ENCODE results near the gene KIF7. TPM values are rescaled to one million over a fixed set of nuclear protein-coding genes. Genes with fewer than 3 reads are reported as not detected.

KIF7 gene
- total and polyA plus RNA-seq, 2 donors (not counting 3 experiments of a cell fraction or from before 2014, with no cell fraction given), result 4.2 to 11.3 TPM

DNA sequence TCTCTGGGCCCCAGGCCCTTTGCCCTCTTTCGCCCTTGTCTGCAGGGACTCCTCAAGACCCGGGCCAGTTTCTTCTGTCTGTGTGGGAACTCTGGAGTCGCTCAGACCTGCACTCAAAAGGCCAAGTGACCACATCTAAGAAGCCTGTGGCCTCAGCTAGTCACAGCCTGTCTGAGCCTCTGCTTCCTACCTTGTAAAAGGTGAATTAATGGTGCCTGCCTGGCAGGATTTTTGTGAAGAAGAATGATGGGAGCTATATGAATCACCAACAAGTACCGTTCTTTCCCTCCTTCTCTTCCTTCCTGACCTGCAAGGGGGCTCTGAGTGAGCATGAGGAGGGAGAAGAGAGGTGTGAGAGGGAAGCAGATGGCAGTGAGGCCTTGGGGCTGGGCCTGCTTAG lies 16.4 kb upstream of the KIF7 start:
- H3K36me3 ChIP-seq (ENCODE audit: control insufficient read depth in 2 of 2, extremely low read depth in 1 of 2, insufficient read depth in 2 of 2, low read length in 2 of 2), result no peaks in the 10 kb centered on the region
- no peak overlapping the region for H3K9ac ChIP-seq (replicated peaks; ENCODE audit: extremely low read depth, insufficient read depth, low read length)
- no peak overlapping the region for H3K27ac ChIP-seq (ENCODE audit: insufficient read depth, low read depth, low read length)
- no peaks in the 10 kb centered on the region for H4K20me1 ChIP-seq (replicated peaks; ENCODE audit: control insufficient read depth, extremely low read depth, insufficient read depth, low read length)
- H3K27me3 ChIP-seq (ENCODE audit: control insufficient read depth in 2 of 2, insufficient read depth in 2 of 2, low read length in 2 of 2), result no peaks in the 10 kb centered on the region
- H3K9me1 ChIP-seq (replicated peaks; ENCODE audit: control insufficient read depth, extremely low read depth, insufficient read depth, low read length), result no peaks in the 10 kb centered on the region
- no peaks in the 10 kb centered on the region for H3K9me3 ChIP-seq (replicated peaks; ENCODE audit: control insufficient read depth, insufficient read depth, low read length)
- CTCF ChIA-PET, result interaction anchor here (1.0 to 3.6 kb wide), 6 partner anchors 9 to 69 kb away, joined by 4 to 21 read pairs (median 6); no protein-coding TSS in a partner anchor
- H3K4me2 ChIP-seq (ENCODE audit: insufficient read depth, low read length), result no peak overlapping the region
- FAIRE-seq (no peak), DNase-seq (ENCODE audit: low read depth, low spot score) (no peak)
- no peak overlapping the region for H3K4me3 ChIP-seq (replicated peaks in 1 of 3; ENCODE audit: insufficient read depth in 1 of 3, low read depth in 1 of 3, low read length in 3 of 3)
- H3K4me1 ChIP-seq (ENCODE audit: control insufficient read depth, extremely low read depth, insufficient read depth, low read length), result no peaks in the 10 kb centered on the region
- BruUV-seq (replicated peaks), result no TSS peak
- no peak overlapping the region for H2AFZ ChIP-seq (ENCODE audit: low read depth, low read length)
- POLR2A ChIA-PET, result no interaction called here
- intact Hi-C loops (cut with micrococcal nuclease) (no loop called here), dilution Hi-C loops (cut with MboI; ENCODE audit: extremely low pct_ligation_motif_present, low sequenced_read_pairs) (no loop called here)
- TF ChIP-seq EZH2 (IDR thresholded peaks at IDR 0.05; ENCODE audit: borderline replicate concordance, low read depth, low read length, severe bottlenecking), result no peak
- TF ChIP-seq FOS (IDR thresholded peaks at IDR 0.05; ENCODE audit: borderline replicate concordance, insufficient read depth, low read length), result no peak
- TF ChIP-seq POLR2A (IDR thresholded peaks at IDR 0.05; ENCODE audit: low read depth, low read length), result no peak
- TF ChIP-seq GATA2 (IDR thresholded peaks at IDR 0.05; ENCODE audit: insufficient read depth, insufficient read length, low read depth, low read length), result no peak
- no peak for TF ChIP-seq CTCF (IDR thresholded peaks at IDR 0.05; ENCODE audit: extremely low read depth in 1 of 2, insufficient read depth in 1 of 2, low read depth in 1 of 2, low read length in 2 of 2)
- no peak for TF ChIP-seq MAX (IDR thresholded peaks at IDR 0.05; ENCODE audit: insufficient read depth, insufficient read length)
- no peak for TF ChIP-seq JUN (IDR thresholded peaks at IDR 0.05; ENCODE audit: borderline replicate concordance, insufficient read depth, insufficient read length, low read depth)
- no peak for TF ChIP-seq POLR2AphosphoS5 (IDR thresholded peaks at IDR 0.05; ENCODE audit: insufficient read depth, low read depth, low read length)
- no peak for TF ChIP-seq MYC (IDR thresholded peaks at IDR 0.05; ENCODE audit: low read depth, low read length)
- H3K79me2 ChIP-seq (ENCODE audit: control insufficient read depth, insufficient read depth, low read length), result no peaks in the 10 kb centered on the region

Measured in endothelial cell of umbilical vein (primary cell).